GM21576 (cell line): Measurements from ENCODE around the gene SPATA31C1.
"Not testable (repeated sequence)": the region's sequence is repeated elsewhere in the genome, so short reads cannot be mapped to it uniquely, and the experiment has no call there.

Experiments used
- ATAC-seq: cut with Tn5 transposase; IDR thresholded peaks from one replicate; pipeline ENCODE4 v1.9.1; 2021; ENCODE audit warnings: mild to moderate bottlenecking, moderate library complexity; ENCODE audit not compliant: unreplicated experiment

Gene SPATA31C1

DNA sequence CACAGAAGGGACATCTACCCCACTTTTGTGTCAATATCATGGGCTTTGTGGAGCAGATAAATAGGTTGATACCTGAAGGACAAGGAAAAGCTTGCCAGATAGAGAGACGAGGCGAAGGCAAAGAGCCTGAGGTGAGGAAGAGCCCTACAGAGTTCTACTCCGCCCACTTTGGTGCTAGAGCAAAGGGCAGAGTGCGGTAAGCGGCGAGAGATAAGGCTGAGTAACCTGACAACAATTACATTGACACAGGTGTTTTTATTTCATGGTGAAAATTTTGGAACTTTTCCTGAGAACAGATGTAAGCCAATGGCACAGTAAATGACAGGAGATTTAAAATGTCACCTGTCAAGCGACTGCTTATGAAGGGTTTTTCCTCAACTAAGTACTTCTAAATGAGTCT, 16.7 kb downstream of the SPATA31C1 start:
- not testable (repeated sequence) for ATAC-seq

DNA sequence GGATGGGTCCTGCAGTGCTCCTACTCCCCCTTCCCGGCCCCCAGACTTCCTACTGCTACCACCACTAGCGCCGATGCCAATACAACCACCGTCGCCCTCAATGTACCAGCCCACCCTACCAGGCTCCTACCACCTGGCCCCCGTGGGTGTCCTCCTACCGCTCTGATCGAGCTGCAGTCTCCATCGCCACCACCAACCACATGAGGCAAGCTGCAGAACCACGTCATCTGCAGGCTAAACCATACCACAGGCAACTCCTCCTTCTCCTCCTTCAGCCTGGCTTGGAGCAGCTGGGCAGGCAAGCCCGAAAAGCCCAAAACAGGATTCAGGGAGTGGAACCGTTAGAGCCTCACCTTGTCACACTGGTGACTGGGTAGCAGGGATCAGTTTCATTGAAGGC, 19.6 kb downstream of the SPATA31C1 start:
- ATAC-seq: not testable (repeated sequence)

DNA sequence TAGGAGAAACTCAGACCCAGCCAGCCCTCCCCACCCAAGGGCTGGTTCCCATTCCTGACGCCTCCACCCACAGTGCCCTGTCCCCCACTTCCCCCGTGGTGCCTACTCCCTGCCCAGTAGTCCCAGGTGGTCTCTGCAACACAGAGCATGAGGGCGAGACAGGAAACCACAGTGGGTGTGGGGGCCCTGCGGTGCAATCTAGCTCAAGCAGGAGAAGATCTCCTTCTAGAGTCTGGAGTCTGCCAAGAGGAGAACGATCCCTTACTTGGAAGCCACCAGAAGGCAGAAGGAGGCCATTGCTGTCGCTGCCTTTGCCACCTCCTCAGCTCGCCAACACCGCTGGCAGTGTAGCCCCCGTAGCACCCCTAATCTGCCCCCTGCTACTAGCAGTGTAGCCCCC, 20.2 kb downstream of the SPATA31C1 start:
- ATAC-seq: not testable (repeated sequence)

- not testable (repeated sequence) for ATAC-seq
Measured at GRCh38 chr9:87938336-87938735, 20.6 kb downstream of the SPATA31C1 start.

- ATAC-seq: not testable (repeated sequence)
Measured at GRCh38 chr9:87939096-87939495, 21.3 kb downstream of the SPATA31C1 start.

DNA sequence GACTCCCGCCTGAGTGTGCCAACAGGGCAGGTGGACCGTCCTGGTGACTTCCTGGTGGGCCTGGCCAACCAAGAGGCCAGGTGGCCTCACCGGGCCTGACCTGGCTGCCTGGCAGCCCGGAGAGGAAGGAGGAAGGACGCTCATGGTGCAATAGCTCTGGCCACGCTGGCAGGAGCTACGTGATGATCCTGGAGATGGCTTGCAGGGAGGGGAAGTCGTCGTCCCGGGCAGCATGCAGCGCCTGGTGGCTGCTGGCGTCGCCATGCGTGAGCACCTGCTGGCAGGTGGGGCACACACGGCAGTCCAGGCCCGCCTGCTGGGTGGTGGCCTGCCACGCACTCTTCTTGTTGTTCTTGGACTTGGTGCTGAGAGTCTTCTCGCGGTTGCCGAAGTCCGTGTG, 26.3 kb downstream of the SPATA31C1 start:
- ATAC-seq: no peak

- ATAC-seq: no peak
Measured at GRCh38 chr9:87944682-87945081, 26.9 kb downstream of the SPATA31C1 start.

DNA sequence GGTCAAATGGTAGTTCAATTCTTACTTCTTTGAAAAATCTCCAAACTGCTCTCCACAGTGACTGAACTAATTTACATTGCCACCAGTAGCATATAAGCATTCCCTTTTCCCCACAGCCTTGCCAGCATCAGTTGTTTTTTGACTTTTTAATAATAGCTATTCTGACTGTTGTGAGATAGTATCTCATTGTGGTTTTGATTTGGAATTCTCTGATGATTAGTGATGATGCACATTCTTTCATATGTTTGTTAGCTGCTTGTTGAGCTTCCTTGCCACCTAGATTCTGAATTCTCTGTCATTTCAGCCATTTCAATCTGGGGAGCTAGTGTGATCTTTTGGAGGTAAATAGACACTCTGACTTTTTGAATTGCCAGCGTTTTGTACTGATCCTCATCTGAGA, 32.5 kb downstream of the SPATA31C1 start:
- no peak for ATAC-seq

GRCh38 chr9:87950765-87951488, 33.2 kb downstream of the SPATA31C1 start:
- ATAC-seq: no peak

- ATAC-seq: no peak
Measured at GRCh38 chr9:87954230-87954629, 36.5 kb downstream of the SPATA31C1 start.

DNA sequence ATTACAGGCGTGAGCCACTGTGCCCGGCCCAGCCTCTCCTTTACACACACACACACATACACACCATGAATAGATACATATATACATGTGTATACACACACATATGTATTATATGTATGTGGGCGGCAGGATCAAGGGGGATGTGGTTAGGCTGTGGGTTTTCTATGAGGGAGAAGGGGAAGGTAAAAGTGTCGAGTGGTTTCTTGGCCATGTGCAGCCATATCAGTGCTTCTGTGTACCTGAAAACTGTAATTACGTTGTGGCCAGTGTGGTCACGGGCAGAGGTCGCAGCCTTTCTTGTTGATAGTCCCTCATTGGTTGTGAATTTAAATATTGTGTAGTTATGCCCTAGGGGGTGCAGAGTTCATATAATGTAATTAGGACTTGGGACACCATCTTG, 40.1 kb downstream of the SPATA31C1 start:
- no peak for ATAC-seq

- no peak for ATAC-seq
Measured at GRCh38 chr9:87958591-87958990, 40.8 kb downstream of the SPATA31C1 start.

DNA sequence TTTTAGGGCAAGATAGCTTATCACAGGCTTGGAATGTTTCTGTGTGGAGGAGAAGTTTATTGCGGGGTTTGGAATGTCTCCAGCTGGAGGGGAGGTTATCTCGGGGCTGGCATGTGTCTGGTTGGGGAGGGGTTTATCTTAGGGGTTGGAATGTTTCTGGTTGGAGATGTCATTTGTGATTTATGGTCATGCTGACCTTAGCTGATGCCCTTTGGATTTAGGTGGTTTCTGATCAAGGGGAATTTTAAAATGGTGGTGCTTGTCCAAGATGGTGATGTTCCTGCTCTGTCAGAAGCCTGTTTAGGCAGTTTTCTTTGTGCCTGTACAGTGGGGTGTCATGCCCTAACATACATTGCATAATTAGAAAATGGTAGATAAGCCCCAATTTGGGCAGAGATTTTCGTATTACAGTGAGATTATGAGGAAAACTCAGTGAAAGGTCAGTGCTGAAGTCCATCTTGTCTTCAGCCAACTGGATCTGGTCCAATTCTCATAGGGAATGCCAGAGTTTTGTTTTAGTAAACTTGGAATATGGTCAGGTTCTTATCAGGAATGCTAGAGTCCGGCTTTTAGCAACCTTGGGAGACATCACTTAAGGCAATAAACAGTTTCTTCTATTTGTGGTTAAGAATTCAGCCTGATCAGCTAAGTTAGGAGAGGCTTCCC, 42.3 kb downstream of the SPATA31C1 start:
- no peak for ATAC-seq

DNA sequence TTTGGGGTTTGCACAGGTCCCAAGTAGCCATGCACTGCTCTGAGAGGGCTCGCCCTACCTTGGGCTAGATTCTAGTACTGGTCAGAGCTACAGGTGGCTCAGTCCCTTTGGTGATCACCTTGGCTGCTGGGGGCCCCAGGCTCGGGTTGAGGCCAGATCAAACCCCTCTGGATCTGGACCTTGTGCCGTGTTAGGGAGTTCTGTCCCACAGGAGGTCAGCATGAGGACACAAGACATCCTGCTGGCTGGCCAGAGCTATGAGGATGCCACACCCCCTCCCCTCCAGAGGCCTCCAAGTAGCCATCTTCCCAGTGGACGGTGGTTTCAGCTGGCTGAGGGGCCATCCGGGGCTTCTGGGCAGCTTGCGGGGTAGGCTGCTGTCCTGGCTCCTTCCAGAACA, 46.0 kb downstream of the SPATA31C1 start:
- no peak for ATAC-seq

DNA sequence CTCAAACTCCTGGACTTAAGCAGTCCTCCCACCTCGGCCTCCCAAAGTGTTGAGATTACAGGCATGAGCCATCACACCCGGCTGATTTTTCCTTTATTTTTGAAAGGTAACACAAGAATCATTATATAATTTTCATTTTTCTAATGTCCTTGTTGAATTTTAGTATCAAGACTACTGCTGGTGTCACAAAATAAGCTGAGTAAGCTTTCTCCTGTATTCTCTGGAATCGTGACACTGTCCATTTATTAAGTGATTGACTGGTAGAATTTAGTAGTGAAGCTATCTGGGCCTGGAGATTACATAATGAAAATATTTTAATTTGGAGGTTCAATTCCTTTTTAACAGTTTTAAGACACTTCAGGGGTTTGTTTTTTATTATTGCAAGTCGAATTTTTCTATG, 47.1 kb downstream of the SPATA31C1 start:
- ATAC-seq: no peak

DNA sequence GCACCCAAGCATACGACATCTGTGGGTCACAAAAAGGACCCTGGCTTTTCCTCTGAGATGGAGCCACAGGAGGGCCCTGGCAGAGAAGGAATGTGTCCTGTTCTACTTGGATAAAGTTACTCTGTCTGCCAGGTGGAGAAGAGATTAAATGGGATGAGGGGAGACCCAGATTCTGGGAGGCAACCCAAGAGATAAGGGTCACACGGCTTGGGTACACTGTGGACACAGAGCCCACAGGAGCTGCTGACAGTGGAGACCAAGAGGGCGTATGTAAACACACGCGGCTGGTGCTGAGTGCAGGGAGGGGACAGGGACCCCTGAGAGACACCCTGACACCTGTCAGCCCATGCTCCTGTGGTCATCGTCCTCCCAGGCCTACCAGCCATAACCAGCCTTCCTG, 50.4 kb downstream of the SPATA31C1 start:
- ATAC-seq: no peak

GRCh38 chr9:87970602-87971001, 52.8 kb downstream of the SPATA31C1 start:
- no peak for ATAC-seq

DNA sequence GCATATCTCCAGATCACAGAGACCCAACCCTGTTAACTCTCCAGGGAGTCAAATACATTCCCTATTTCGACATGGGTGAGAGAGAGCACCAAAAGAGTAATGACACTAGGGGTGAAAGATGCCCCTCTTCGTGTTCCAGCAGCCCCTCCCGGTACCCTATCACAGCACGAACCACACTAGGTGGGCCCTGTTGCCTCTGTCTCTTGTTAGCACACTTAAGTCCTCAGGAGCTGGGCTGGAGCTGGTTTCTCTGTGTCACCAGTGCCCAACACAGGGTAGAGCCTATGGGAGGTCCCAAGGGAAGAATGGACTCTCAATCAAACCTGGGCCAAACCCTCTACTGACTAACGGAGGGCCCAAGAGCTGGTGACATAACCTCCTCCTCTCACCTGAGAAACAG, 55.4 kb downstream of the SPATA31C1 start:
- ATAC-seq: no peak
